ENCODE data around the gene PACRG. TPM values are rescaled to one million over a fixed set of nuclear protein-coding genes. Genes with fewer than 3 reads are reported as not detected.

Gene PACRG
- polyA plus RNA-seq, 12 donors, result 1.5 to 4.3 (median 2.0) TPM; not detected in 2

DNA sequence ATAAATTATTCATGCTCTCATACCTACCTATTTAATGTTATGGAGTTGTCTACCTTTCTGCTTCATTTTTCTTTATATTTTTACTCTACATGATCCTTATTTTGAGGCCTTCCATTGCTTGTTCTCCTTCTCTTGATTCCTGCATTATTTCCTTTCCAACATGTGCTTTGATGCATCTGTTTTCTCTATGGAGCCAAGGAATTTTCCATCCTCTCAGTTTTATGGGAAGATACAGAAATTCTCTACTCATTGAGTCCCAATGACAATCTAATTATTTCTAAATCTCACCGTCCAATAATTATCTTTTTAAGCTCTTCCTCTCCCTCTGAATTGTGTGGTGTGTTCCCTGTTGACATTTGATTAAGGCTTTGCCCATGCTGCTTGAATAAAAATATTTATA lies 136.0 kb downstream of the PACRG start:
- DNase-seq, result no peak

DNA sequence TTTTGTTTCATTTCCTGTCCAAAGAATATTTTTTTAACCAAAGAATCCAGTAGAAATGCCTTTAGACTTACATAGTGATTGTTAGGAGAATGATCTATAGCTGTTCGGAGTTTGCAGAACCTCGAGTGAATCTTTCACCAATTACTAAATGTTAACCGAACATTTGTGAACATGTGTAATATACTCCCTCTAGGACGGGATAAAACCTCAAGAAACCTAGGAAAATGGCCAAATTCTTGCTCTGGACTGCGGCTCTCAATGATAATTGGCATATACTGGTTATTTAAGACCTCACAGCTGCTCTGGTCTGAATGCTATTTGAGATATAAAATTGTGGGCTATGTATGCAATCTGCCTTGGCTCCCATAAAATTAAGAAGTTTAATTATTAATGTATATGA lies 137.1 kb downstream of the PACRG start:
- DNase-seq, result peak; percentile 51

GRCh38 chr6:162866656-162867055 lies 138.9 kb downstream of the PACRG start:
- DNase-seq, result no peak

DNA sequence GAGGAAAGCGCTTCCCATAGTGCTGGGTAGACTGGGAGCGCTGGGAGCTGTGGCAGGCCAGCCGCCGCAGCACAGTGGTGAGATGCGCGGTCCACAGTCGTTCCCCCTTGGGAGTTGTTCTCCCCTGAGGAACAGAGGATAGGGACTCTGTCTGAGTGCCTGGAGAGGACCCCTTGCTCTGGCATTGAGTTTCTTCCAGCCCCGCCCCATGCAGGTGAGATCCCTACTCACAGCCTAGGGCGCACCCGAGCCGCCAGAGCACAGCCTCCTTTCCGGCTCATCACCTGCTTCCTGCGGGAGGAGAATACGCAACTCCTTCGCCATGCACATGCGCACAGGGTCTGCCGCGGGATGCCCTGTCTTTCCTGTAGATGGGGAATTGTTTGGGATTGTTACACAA lies 140.6 kb downstream of the PACRG start:
- DNase-seq, result no peak

DNA sequence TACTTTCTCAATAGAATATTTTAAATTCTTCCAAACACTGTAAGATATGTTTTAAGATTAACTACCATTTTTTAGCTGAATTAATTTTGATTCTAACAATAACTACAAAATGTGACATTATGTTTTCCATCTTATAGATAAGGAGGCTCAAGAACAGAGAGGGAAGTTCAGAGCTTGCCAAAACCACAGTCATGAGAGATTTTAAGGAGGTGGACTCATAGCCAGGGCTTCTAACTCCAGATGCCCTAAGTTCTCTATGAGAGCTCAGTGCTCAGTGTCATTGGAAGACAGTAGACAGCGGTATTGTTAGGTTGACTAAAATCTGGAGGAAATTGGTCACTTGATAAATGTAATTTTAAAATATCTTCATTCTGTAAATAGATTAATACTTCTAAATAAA lies 144.2 kb downstream of the PACRG start:
- DNase-seq, result no peak

- no peak for DNase-seq
These were observed 145.8 kb downstream of the PACRG start for GRCh38 chr6:162873537-162873936.

GRCh38 chr6:162875070-162875469 lies 147.3 kb downstream of the PACRG start:
- DNase-seq, result no peak

GRCh38 chr6:162882801-162883481 lies 155.2 kb downstream of the PACRG start:
- no peak for DNase-seq

DNA sequence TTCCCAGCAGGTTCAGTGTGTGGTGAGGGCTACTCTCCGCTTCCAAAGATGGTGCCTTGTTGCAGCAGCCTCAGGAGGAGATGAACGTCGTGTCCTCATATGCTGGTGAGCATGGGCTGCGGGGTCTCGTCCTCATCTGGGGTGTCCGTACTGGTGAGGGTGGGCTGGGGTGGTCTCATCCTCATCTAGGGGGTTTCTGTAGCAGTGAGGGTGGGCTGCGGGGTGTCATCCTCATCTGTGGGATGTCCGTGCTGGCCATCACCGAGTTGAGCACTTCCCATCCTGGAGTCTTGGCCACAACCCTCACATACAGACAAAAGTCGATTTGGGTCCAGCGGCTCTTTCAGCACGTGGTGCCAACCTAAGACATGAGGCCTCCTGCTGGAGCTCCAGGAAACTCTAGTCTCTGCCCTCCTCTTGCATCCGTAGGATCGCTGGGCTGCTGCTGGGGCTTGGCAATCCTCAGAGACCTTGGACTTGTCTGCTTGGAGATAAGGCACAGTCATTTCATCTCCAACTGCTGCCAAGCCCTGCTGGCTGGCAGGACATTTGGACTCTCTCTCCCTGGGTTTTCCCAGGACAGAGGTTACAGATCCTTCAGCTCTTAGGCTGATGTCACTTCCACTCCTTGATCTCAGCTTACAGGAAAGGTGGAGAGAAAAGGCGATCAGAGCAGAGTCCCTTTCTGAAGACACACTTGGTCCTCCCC lies 160.4 kb downstream of the PACRG start:
- DNase-seq, result no peak

- DNase-seq, result no peak
These were observed 161.5 kb downstream of the PACRG start for GRCh38 chr6:162889303-162889702.

- no peak for DNase-seq
These were observed 170.2 kb downstream of the PACRG start for GRCh38 chr6:162898011-162898410.

- DNase-seq, result no peak
These were observed 171.4 kb downstream of the PACRG start for GRCh38 chr6:162899148-162899547.

DNA sequence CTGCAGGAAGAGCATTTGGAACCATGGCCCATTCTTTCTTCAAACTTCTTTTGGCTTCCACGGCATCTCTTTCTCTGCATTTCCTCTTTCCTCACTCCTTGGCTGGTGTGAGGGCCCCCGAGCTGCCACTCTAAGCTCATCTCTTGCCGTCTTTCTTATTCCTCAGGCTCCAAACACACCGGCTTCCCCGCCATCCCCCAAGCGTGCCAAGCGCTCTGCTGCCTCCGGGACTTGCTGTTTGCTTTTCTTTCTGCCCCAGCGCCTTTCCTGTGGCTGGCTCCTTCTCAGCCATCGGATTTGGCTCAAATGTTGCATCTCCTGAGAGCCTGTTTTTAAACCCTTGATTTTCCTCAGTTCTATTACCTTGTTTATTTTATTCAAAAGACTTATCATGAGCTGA lies 172.7 kb downstream of the PACRG start:
- DNase-seq, result no peak

DNA sequence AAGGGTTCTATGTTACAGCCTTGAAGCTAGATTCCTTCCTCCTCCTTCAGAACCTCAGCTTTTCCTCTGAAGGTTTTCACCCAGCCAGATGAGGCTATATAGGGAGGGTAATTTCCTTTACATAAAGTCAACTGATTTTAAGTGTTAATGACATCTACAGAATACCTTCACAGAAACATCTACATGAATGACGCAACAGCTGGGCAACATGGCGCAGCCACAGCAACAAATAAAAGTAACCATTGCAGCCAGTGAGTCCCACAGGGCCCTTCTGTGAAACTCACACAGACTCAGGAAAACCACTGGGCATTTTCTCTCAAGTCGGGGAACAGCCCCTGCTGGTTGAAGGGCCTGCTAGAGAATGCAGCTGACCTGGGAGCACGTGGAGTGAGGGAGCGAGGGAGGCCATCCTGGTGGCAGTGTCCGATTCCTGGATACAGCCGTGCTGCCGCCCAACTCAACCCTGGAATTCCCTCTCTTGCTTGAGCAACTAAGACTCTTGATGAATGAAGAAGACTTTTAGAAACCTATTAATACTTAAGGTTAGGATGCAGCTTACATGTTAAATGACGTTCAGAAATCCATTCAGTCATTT lies 176.4 kb downstream of the PACRG start:
- no peak for DNase-seq

GRCh38 chr6:162906479-162906878 lies 178.7 kb downstream of the PACRG start:
- no peak for DNase-seq

- no peak for DNase-seq
These were observed 180.2 kb downstream of the PACRG start for GRCh38 chr6:162907876-162908481.

DNA sequence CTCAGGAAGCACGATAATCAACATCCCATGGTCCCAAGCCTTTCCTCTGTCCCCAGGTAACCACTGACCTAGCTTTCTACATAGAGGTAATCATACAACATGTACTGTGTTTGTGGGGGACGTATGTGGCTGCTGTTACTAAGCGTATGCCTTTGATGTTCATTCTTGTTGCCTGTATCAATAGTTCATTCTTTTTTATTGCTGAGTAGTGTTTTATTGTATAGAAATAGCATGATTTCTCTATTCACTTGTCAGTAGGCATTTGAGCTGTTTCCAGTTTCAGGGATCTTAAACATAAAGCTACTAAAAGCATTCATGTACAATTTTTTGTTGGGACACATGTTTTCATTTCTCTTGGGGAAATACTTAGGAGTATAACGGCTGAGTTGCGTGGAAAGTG lies 185.4 kb downstream of the PACRG start:
- DNase-seq, result no peak

- no peak for DNase-seq
These were observed 189.7 kb downstream of the PACRG start for GRCh38 chr6:162917506-162917905.

- DNase-seq, result no peak
These were observed 193.3 kb downstream of the PACRG start for GRCh38 chr6:162921062-162921461.

GRCh38 chr6:162921510-162922040 lies 193.8 kb downstream of the PACRG start:
- DNase-seq, result no peak

- DNase-seq, result no peak
These were observed 194.9 kb downstream of the PACRG start for GRCh38 chr6:162922563-162923166.

GRCh38 chr6:162934844-162935243 lies 207.1 kb downstream of the PACRG start:
- DNase-seq, result no peak
